Cerebellar nuclear complex (tissue), 1 donor: ENCODE results near the gene SLC66A2.
"Not testable (repeated sequence)": the region's sequence is repeated elsewhere in the genome, so short reads cannot be mapped to it uniquely, and the experiment has no call there.

ENCODE experiments used
- DNase-seq, 2 experiments: peaks; one replicate each; lab custom pipeline; 2025; lab: John Stamatoyannopoulos, UW

Gene SLC66A2

GRCh38 chr18:79866889-79867574, 84.4 kb downstream of the SLC66A2 start:
- no peak for DNase-seq

GRCh38 chr18:79865951-79866350, 85.5 kb downstream of the SLC66A2 start:
- DNase-seq: not testable (repeated sequence)

- not testable (repeated sequence) for DNase-seq
These were observed 86.5 kb downstream of the SLC66A2 start for GRCh38 chr18:79864955-79865354.

GRCh38 chr18:79864006-79864725, 87.3 kb downstream of the SLC66A2 start:
- DNase-seq: no peak

DNA sequence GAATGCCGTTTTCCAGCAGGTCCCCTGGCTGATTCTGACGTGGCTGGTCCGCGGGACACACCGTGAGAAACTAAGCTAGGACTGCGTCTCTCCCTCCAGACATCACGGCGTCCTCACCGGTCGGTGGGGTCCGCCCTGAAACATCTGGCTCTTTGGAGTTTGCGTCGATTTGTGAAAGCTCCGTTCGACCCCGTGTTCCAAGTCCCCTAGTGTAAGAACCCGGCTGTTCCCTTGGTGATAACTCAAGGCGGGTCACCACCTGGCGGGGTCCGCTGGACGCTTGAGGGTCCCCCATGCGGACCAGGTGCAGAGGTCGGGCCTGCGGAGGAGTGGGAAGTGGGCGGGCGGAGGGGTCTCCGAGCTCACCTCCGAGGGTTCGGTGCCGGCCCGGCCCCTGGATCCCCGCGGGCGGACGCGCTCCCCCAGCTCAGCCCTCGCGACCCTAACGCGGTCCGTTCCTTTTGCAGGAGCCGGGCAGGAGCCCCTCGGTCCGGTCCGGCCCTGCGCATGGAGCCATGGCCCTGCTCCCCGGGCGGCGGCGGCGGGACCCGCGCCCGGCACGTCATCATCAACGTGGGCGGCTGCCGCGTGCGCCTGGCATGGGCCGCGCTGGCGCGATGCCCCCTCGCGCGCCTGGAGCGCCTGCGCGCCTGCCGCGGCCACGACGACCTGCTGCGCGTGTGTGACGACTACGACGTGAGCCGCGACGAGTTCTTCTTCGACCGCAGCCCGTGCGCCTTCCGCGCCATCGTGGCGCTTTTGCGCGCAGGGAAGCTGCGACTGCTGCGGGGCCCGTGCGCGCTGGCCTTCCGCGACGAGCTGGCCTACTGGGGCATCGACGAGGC, 88.1 kb downstream of the SLC66A2 start:
- DNase-seq: no peak

DNA sequence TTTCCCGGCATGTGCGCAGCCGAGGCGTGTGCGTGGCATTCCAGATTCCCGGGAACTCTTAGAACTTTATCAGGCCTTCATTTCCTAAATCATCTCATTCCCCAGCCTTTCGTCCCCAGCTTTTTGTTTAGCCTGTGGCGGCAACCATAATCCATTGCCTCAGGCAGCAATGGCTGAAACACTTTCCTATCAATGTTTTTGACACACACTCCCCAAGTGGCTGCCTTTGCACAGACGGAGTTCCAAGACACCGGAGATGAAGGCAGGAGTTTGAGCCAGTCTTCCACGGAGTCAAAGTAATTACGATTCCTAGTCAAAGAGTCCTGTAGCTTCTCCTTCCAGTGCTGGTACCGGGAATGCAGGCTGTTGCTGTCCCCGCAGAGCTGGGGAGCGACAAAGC, 88.9 kb downstream of the SLC66A2 start:
- no peak for DNase-seq

GRCh38 chr18:79861687-79862086, 89.8 kb downstream of the SLC66A2 start:
- DNase-seq: no peak

GRCh38 chr18:79859314-79859713, 92.1 kb downstream of the SLC66A2 start:
- no peak for DNase-seq

DNA sequence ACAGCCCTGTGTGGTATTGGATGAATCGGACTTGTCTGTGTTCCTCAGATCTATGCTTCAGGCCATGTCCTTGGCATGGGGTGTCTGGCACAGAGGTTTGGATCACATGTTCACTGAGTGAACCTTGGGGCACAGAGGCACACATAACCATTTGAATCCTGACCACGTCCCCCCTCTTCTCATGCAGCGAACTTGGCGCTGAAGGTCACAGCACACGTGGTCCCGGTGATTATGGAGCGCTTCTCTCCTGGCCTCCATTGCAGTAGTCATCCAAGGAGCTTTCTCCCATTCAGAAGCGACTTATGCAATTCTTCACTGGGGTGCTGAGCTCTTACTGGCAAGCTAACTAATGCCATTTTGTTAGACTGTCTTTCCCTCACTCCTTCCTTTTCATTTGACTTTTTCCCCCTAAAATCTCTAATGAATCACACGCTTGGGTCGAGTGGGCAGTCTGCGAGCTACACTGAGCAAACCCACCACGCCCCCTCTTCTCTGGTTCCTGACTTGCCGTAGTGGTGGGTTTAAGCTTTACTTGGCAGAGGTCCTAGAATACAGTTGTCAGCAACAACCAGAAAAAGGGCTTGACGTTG, 94.3 kb downstream of the SLC66A2 start:
- no peak for DNase-seq

- DNase-seq: no peak
These were observed 95.1 kb downstream of the SLC66A2 start for GRCh38 chr18:79856119-79857007.

GRCh38 chr18:79855147-79855933, 96.1 kb downstream of the SLC66A2 start:
- no peak for DNase-seq

DNA sequence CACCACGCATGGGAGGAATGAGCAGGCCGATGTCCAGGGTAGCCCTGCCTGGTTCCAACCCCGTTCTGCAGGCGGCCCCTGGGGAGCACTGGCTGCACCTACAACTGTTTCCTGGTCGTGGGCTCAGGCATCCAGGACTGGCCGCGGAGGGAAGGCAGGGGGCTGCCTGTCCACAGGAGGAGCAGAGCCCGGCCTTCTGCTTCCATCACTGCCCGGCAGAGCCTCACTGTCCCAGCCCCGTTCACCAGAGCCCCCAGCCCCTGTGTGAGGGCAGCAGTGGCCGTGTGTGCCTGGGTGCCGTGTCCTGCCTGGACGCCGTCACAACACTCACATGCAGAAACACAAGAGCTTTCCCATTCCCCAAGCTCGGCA, 97.5 kb downstream of the SLC66A2 start:
- no peak for DNase-seq

GRCh38 chr18:79853303-79853992, 98.0 kb downstream of the SLC66A2 start:
- no peak for DNase-seq

GRCh38 chr18:79852561-79853302, 98.7 kb downstream of the SLC66A2 start:
- no peak for DNase-seq
